ENCODE measurements around the gene LRFN4. TPM values are rescaled to one million over a fixed set of nuclear protein-coding genes. Genes with fewer than 3 reads are reported as not detected.
A peak's percentile ranks its signal among the peaks of the same experiment; 100 is the strongest.

Gene LRFN4
- total and polyA plus RNA-seq, 4 donors = 0.75 to 3.4 (median 1.5) TPM; not detected in 1

DNA sequence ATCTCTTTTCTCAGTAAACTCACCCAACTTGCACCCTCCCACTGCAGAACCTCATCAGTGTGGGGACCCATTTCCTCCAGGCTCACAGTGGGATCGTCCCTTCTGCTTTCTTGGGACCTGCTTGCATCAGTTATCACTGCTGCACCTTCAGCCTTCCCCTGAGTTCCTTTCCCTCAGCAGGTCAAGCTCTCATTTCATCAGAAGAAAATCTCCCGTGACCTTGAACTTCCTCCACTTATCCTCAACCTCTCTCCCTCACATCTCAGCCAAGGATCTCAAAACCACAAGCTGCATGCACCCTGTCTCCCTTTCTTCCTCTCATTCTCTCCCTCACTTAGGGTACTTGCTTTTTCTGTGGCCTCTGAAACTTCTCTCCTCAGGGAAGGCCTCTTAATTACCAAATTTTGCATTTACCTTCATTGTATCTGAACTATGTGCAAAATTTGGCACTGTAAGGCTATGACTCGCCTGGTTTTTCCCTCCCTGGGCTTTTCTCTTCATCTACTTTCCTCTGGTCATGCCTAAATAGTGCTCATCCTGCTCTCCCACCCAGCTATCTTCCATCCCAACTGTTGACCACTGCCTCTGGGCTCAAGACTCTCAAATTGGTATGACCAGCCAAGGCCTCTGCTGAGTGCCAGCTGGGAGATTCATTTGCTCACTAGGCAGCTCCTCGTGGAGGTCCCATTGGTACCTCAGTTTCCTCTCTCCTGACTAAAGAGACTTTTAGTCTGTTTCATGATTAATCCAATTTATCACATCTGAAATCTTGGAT lies 16.4 kb upstream of the LRFN4 start:
- WGBS = 91% methylated on average over 4 of the region's 4 CpGs
- TF ChIP-seq, protein P1, sequence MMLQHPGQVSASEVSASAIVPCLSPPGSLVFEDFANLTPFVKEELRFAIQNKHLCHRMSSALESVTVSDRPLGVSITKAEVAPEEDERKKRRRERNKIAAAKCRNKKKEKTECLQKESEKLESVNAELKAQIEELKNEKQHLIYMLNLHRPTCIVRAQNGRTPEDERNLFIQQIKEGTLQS (IDR thresholded peaks at IDR 0.05) = no peak
- TF ChIP-seq GABPA (IDR thresholded peaks at IDR 0.05 in 1 of 2, conservative IDR thresholded peaks at IDR 0.05 in 1 of 2) = no peak
- TF ChIP-seq, protein P2, sequence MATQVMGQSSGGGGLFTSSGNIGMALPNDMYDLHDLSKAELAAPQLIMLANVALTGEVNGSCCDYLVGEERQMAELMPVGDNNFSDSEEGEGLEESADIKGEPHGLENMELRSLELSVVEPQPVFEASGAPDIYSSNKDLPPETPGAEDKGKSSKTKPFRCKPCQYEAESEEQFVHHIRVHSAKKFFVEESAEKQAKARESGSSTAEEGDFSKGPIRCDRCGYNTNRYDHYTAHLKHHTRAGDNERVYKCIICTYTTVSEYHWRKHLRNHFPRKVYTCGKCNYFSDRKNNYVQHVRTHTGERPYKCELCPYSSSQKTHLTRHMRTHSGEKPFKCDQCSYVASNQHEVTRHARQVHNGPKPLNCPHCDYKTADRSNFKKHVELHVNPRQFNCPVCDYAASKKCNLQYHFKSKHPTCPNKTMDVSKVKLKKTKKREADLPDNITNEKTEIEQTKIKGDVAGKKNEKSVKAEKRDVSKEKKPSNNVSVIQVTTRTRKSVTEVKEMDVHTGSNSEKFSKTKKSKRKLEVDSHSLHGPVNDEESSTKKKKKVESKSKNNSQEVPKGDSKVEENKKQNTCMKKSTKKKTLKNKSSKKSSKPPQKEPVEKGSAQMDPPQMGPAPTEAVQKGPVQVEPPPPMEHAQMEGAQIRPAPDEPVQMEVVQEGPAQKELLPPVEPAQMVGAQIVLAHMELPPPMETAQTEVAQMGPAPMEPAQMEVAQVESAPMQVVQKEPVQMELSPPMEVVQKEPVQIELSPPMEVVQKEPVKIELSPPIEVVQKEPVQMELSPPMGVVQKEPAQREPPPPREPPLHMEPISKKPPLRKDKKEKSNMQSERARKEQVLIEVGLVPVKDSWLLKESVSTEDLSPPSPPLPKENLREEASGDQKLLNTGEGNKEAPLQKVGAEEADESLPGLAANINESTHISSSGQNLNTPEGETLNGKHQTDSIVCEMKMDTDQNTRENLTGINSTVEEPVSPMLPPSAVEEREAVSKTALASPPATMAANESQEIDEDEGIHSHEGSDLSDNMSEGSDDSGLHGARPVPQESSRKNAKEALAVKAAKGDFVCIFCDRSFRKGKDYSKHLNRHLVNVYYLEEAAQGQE (IDR thresholded peaks at IDR 0.05) = no peak
- TF ChIP-seq, protein P3, sequence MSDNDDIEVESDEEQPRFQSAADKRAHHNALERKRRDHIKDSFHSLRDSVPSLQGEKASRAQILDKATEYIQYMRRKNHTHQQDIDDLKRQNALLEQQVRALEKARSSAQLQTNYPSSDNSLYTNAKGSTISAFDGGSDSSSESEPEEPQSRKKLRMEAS (IDR thresholded peaks at IDR 0.05) = no peak
- TF ChIP-seq HNF4A (conservative IDR thresholded peaks at IDR 0.05) = no peak
- TF ChIP-seq YY1 (IDR thresholded peaks at IDR 0.05) = no peak
- TF ChIP-seq HNF4G (IDR thresholded peaks at IDR 0.05) = no peak
- TF ChIP-seq TAF1 (conservative IDR thresholded peaks at IDR 0.05) = no peak
- TF ChIP-seq FOXA2 (IDR thresholded peaks at IDR 0.05) = no peak
- TF ChIP-seq EGR1 (IDR thresholded peaks at IDR 0.05; ENCODE audit: low read depth in 2 of 2) = no peak
- TF ChIP-seq, protein P4, sequence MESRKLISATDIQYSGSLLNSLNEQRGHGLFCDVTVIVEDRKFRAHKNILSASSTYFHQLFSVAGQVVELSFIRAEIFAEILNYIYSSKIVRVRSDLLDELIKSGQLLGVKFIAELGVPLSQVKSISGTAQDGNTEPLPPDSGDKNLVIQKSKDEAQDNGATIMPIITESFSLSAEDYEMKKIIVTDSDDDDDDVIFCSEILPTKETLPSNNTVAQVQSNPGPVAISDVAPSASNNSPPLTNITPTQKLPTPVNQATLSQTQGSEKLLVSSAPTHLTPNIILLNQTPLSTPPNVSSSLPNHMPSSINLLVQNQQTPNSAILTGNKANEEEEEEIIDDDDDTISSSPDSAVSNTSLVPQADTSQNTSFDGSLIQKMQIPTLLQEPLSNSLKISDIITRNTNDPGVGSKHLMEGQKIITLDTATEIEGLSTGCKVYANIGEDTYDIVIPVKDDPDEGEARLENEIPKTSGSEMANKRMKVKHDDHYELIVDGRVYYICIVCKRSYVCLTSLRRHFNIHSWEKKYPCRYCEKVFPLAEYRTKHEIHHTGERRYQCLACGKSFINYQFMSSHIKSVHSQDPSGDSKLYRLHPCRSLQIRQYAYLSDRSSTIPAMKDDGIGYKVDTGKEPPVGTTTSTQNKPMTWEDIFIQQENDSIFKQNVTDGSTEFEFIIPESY (IDR thresholded peaks at IDR 0.05) = no peak
- DNase-seq (ENCODE audit: low spot score) = no peak
- no peak overlapping the region for H3K27ac ChIP-seq (ENCODE audit: low read depth in 1 of 2, low read length in 2 of 2)
- H3K9me3 ChIP-seq (ENCODE audit: control insufficient read depth in 4 of 4, low read length in 3 of 4) = no peaks in the 10 kb centered on the region
- no peak overlapping the region for H3K9ac ChIP-seq (ENCODE audit: low read depth in 1 of 2, low read length in 2 of 2)
- peaks cover 2 to 29% (median 23%) of the 10 kb centered on the region in 4 donors for H3K4me1 ChIP-seq (ENCODE audit: control insufficient read depth in 4 of 4, insufficient read depth in 4 of 4, low read length in 3 of 4)
- no peaks in the 10 kb centered on the region for H3K27me3 ChIP-seq (ENCODE audit: control insufficient read depth in 4 of 4, insufficient read depth in 4 of 4, low read length in 3 of 4)
- H3K36me3 ChIP-seq (ENCODE audit: control insufficient read depth in 4 of 4, insufficient read depth in 3 of 4, low read depth in 1 of 4, low read length in 3 of 4) = peaks cover 0 to 3% (median 2%) of the 10 kb centered on the region in 4 donors
- H3K4me3 ChIP-seq (ENCODE audit: low read depth in 1 of 3, low read length in 3 of 3) = no peak overlapping the region

DNA sequence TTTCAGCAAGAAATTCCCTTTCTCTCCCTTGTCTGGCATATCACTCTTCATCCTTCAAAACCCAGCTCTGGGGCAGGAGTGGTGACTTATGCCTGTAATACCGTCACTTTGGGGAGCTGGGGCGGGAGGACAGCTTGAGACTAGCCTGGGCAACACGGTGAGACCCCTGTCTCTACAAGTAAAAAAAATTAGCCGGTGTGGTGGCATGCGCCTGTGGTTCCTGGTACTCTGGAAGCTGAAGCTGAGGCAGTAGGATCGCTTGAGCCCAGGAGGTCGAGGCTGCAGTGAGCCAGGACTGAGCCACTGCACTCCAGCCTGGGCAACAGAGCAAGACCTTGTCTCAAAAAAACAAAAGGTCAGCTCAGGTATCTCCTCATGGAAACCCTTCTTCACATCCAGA lies 15.0 kb upstream of the LRFN4 start:
- Histone ChIP-seq H3K27me3 (ENCODE audit: control insufficient read depth in 4 of 4, insufficient read depth in 4 of 4, low read length in 3 of 4) (no peaks in the 10 kb centered on the region), H3K36me3 (ENCODE audit: control insufficient read depth in 4 of 4, insufficient read depth in 3 of 4, low read depth in 1 of 4, low read length in 3 of 4) (peaks cover 2 to 11% (median 6%) of the 10 kb centered on the region in 4 donors), H3K4me1 (ENCODE audit: control insufficient read depth in 4 of 4, insufficient read depth in 4 of 4, low read length in 3 of 4) (peaks cover 5 to 29% (median 23%) of the 10 kb centered on the region in 4 donors), H3K4me3 (ENCODE audit: low read depth in 1 of 3, low read length in 3 of 3) (peak overlapping the region; percentile 74 to 94 (median 75)), H3K9ac (ENCODE audit: low read depth in 1 of 2, low read length in 2 of 2) (peak overlapping the region; percentile 83 to 86), H3K27ac (ENCODE audit: low read depth in 1 of 2, low read length in 2 of 2) (no peak overlapping the region), H3K9me3 (ENCODE audit: control insufficient read depth in 4 of 4, low read length in 3 of 4) (no peaks in the 10 kb centered on the region)
- DNase-seq (ENCODE audit: low spot score) = no peak
- 90% methylated on average over 7 of the region's 7 CpGs for whole genome bisulfite sequencing
- TF ChIP-seq NR2F2 (IDR thresholded peaks at IDR 0.05) = no peak
- TF ChIP-seq, protein P4 (IDR thresholded peaks at IDR 0.05) = no peak
- TF ChIP-seq FOXA2 (IDR thresholded peaks at IDR 0.05) = no peak
- TF ChIP-seq TAF1 (conservative IDR thresholded peaks at IDR 0.05) = no peak
- TF ChIP-seq HNF4G (IDR thresholded peaks at IDR 0.05) = no peak
- TF ChIP-seq, protein P5, sequence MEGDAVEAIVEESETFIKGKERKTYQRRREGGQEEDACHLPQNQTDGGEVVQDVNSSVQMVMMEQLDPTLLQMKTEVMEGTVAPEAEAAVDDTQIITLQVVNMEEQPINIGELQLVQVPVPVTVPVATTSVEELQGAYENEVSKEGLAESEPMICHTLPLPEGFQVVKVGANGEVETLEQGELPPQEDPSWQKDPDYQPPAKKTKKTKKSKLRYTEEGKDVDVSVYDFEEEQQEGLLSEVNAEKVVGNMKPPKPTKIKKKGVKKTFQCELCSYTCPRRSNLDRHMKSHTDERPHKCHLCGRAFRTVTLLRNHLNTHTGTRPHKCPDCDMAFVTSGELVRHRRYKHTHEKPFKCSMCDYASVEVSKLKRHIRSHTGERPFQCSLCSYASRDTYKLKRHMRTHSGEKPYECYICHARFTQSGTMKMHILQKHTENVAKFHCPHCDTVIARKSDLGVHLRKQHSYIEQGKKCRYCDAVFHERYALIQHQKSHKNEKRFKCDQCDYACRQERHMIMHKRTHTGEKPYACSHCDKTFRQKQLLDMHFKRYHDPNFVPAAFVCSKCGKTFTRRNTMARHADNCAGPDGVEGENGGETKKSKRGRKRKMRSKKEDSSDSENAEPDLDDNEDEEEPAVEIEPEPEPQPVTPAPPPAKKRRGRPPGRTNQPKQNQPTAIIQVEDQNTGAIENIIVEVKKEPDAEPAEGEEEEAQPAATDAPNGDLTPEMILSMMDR (IDR thresholded peaks at IDR 0.05; ENCODE audit: low read depth, low read length, missing input control) = no peak
- TF ChIP-seq YY1 (IDR thresholded peaks at IDR 0.05) = no peak
- TF ChIP-seq FOXA1 (IDR thresholded peaks at IDR 0.05) = no peak
- no peak for TF ChIP-seq EGR1 (IDR thresholded peaks at IDR 0.05; ENCODE audit: low read depth in 2 of 2)
- TF ChIP-seq JUND (IDR thresholded peaks at IDR 0.05) = no peak
- no peak for TF ChIP-seq SP1 (IDR thresholded peaks at IDR 0.05)
- TF ChIP-seq GABPA (IDR thresholded peaks at IDR 0.05 in 1 of 2, conservative IDR thresholded peaks at IDR 0.05 in 1 of 2) = no peak
- TF ChIP-seq HNF4A (conservative IDR thresholded peaks at IDR 0.05) = no peak
- TF ChIP-seq, protein P3 (IDR thresholded peaks at IDR 0.05) = no peak

Measured in liver (tissue), 9 donors.